ENCODE measurements around the gene SLC9A4.

Gene SLC9A4

DNA sequence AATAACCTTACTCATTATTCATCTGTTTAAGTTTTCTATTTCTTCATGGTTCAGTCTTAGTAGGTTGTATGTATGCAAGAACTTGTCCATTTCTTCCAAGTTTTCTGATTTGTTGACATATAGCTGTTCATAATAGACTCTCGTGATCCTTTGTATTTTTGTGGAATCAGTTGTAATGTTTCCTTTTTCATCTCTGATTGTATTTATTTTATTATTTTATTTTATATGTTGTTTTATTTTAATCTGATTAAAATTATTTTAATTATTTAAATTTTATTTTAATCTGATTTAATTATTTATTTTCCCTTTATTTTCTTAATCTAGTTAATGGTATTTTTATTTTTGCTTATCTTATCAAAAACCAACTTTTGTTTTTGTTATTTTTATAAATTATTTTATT is 102.9 kb downstream of the SLC9A4 start:
- TF ChIP-seq, protein P1, sequence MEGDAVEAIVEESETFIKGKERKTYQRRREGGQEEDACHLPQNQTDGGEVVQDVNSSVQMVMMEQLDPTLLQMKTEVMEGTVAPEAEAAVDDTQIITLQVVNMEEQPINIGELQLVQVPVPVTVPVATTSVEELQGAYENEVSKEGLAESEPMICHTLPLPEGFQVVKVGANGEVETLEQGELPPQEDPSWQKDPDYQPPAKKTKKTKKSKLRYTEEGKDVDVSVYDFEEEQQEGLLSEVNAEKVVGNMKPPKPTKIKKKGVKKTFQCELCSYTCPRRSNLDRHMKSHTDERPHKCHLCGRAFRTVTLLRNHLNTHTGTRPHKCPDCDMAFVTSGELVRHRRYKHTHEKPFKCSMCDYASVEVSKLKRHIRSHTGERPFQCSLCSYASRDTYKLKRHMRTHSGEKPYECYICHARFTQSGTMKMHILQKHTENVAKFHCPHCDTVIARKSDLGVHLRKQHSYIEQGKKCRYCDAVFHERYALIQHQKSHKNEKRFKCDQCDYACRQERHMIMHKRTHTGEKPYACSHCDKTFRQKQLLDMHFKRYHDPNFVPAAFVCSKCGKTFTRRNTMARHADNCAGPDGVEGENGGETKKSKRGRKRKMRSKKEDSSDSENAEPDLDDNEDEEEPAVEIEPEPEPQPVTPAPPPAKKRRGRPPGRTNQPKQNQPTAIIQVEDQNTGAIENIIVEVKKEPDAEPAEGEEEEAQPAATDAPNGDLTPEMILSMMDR (IDR thresholded peaks at IDR 0.05; ENCODE audit: borderline replicate concordance, control extremely low read depth, extremely low read depth, insufficient read depth, missing control alignments), result no peak
- in situ Hi-C loops (cut with MboI; ENCODE audit: low sequenced_read_pairs, unreplicated experiment), result no loop called here
- no peak for DNase-seq (ENCODE audit: low spot score)

DNA sequence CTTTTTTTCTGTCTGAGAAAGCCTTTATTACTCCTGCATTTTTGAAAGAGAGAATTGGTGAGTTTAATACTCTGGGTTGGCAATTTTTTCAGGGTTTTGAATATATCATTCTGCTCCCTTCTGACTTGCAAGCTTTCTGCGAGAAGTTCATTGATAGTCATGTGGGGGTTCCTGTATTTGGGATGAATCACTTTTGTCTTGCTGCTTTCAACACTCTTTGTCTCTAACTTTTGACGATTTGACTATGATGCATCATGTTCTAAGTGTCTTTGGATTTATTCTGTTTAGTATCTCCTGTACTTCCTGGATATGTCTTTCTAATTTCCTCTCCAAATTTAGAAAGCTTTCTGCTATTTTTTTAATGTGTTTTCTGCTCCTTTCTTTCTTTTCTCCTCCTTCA is 105.3 kb downstream of the SLC9A4 start:
- in situ Hi-C loops (cut with MboI; ENCODE audit: low sequenced_read_pairs, unreplicated experiment), result no loop called here
- TF ChIP-seq, protein P1 (IDR thresholded peaks at IDR 0.05; ENCODE audit: borderline replicate concordance, control extremely low read depth, extremely low read depth, insufficient read depth, missing control alignments), result no peak
- DNase-seq (ENCODE audit: low spot score), result no peak

DNA sequence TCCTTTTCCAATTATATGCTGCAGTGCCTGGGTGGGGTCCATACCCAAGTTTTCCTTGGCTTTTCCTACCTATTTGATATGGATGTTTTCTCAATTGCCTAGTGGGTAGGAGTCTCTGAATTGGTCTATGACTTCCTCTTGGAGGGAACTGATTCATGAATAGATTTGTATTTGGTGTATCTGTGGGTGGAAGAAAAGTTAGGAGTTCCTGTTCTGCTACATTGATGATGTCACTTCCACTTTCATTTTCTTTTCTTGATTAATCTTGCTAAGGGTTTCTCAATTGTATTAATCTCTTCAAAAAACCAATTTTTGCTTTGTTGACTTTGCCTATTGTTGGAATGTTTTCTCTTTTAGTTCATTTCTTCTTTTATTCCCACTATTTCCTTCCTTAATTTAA is 108.9 kb downstream of the SLC9A4 start:
- in situ Hi-C loops (cut with MboI; ENCODE audit: low sequenced_read_pairs, unreplicated experiment), result no loop called here
- DNase-seq (ENCODE audit: low spot score), result peak; percentile 6

DNA sequence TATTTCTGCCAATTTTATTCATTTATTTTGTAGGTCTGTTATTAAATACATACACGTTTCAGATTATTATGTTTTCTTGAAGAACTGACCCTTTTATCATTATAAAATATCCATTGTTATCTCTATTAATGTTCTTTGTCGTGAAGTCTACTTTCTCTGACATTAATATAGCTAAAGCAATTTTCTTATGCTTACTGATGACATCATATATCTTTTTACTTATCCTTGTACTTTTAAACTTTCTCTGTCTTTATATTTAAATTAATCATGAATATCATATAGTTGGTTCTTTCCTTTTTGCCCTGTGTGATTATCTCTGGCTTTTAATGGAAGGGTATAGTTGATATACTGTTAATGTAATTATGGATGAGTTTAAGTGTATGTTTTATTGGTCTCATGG is 109.8 kb downstream of the SLC9A4 start:
- no peak for DNase-seq (ENCODE audit: low spot score)
- in situ Hi-C loops (cut with MboI; ENCODE audit: low sequenced_read_pairs, unreplicated experiment), result no loop called here
- TF ChIP-seq, protein P1 (IDR thresholded peaks at IDR 0.05; ENCODE audit: borderline replicate concordance, control extremely low read depth, extremely low read depth, insufficient read depth, missing control alignments), result no peak

More for the DNA sequence above, 108.9 kb downstream of the SLC9A4 start:
- TF ChIP-seq, protein P1 (IDR thresholded peaks at IDR 0.05; ENCODE audit: borderline replicate concordance, control extremely low read depth, extremely low read depth, insufficient read depth, missing control alignments), result no peak
